Astrocyte (in vitro differentiated cells and primary cell): ENCODE data around the gene ELP4. TPM values are rescaled to one million over a fixed set of nuclear protein-coding genes. Genes with fewer than 3 reads are reported as not detected.

ENCODE experiments used
- DNase-seq: peaks from one replicate; pipeline ENCODE4 v3.0.0-alpha.2; 2010; ENCODE audit warnings: low read depth
- FAIRE-seq: peaks from 2 replicates; lab custom pipeline; 2011; peaks lifted over from hg19 to GRCh38; lab: Jason Lieb, UNC
- H2AFZ ChIP-seq: 2 replicates; pipeline ENCODE4 v1.6.0; 2012; ENCODE audit warnings: low read depth, low read length, inconsistent platforms
- H3K27ac ChIP-seq: 2 replicates; pipeline ENCODE4 v1.5.1; 2011; ENCODE audit warnings: low read depth, low read length, inconsistent platforms
- H3K27me3 ChIP-seq: 2 replicates; pipeline ENCODE4 v1.6.0; 2011; ENCODE audit warnings: low read length, inconsistent platforms; ENCODE audit not compliant: insufficient read depth
- H3K36me3 ChIP-seq: 2 replicates; pipeline ENCODE4 v1.5.1; 2011; ENCODE audit warnings: low read length, inconsistent platforms; ENCODE audit not compliant: insufficient read depth
- H3K4me1 ChIP-seq: 2 replicates; pipeline ENCODE4 v1.5.1; 2011; ENCODE audit warnings: low read length, inconsistent platforms; ENCODE audit not compliant: insufficient read depth
- H3K4me2 ChIP-seq: 2 replicates; pipeline ENCODE4 v1.6.0; 2012; ENCODE audit warnings: low read length, inconsistent platforms
- H3K4me3 ChIP-seq: 2 replicates; pipeline ENCODE4 v1.5.1; 2011; ENCODE audit warnings: low read depth, mild to moderate bottlenecking, low read length, inconsistent platforms; ENCODE audit not compliant: insufficient read depth
- H3K79me2 ChIP-seq: 2 replicates; pipeline ENCODE4 v1.6.0; 2012; ENCODE audit warnings: mild to moderate bottlenecking, low read length, inconsistent platforms; ENCODE audit not compliant: insufficient read depth
- H3K9ac ChIP-seq: 2 replicates; pipeline ENCODE4 v1.6.0; 2012; ENCODE audit warnings: mild to moderate bottlenecking, low read length, inconsistent platforms
- H3K9me3 ChIP-seq: 2 replicates; pipeline ENCODE4 v1.5.1; 2012; ENCODE audit warnings: low read depth, mild to moderate bottlenecking, low read length, inconsistent platforms; ENCODE audit not compliant: insufficient read depth
- H4K20me1 ChIP-seq: 2 replicates; pipeline ENCODE4 v1.6.0; 2012; ENCODE audit warnings: low read length, inconsistent platforms; ENCODE audit not compliant: insufficient read depth
- H3K27ac Mint-ChIP-seq: one replicate; pipeline ENCODE4 v1.8.0; 2021; ENCODE audit warnings: mild to moderate bottlenecking, mixed read lengths; ENCODE audit not compliant: unreplicated experiment
- H3K27me3 Mint-ChIP-seq: one replicate; pipeline ENCODE4 v1.8.0; 2021; ENCODE audit warnings: low read depth, mixed read lengths; ENCODE audit not compliant: unreplicated experiment
- H3K36me3 Mint-ChIP-seq: one replicate; pipeline ENCODE4 v1.8.0; 2021; ENCODE audit warnings: low read depth, mixed read lengths; ENCODE audit not compliant: unreplicated experiment
- H3K4me1 Mint-ChIP-seq: one replicate; pipeline ENCODE4 v1.8.0; 2021; ENCODE audit warnings: low read depth, mixed read lengths; ENCODE audit not compliant: unreplicated experiment
- H3K4me3 Mint-ChIP-seq: one replicate; pipeline ENCODE4 v1.8.0; 2021; ENCODE audit warnings: mild to moderate bottlenecking, moderate library complexity, mixed read lengths; ENCODE audit not compliant: unreplicated experiment
- H3K9me3 Mint-ChIP-seq: one replicate; pipeline ENCODE4 v1.8.0; 2021; ENCODE audit warnings: mild to moderate bottlenecking, mixed read lengths; ENCODE audit not compliant: unreplicated experiment
- CTCF ChIP-seq: IDR thresholded peaks from 2 replicates; pipeline ENCODE4 v1.5.1; 2011; ENCODE audit warnings: low read depth, mild to moderate bottlenecking, inconsistent platforms, low read length, moderate library complexity; ENCODE audit not compliant: insufficient read depth
- EZH2 ChIP-seq: IDR thresholded peaks from 2 replicates; pipeline ENCODE4 v1.6.1; 2012; ENCODE audit warnings: mild to moderate bottlenecking, low read length, inconsistent platforms; ENCODE audit not compliant: insufficient read depth
- total RNA-seq: library from RNA; stranded (reverse); gene quantifications from 2 replicates; pipeline ENCODE4 v1.2.1, GENCODE V29; 2021

ELP4 gene
- total RNA-seq, 1 donor from 2014 or later, result 12.9 TPM

DNA sequence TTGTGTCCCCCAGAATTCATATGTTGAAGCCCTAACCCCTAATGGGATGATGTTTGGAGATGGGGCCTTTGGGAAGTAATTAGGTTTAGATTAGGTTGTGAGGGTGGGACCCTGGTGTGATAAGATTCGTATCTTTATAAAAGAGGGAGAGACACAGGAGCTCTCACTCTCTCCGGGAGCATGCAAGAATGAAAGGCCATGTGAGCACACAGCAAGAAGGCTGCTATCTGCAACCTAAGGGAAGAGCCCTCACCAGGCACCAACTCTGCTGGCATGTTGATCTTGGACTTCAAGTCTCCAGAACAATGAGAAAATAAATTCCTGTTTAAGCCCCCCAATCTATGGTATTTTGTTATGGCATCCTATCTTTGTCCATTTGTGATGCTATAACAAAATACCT is 97.3 kb downstream of the ELP4 start:
- H3K27ac Mint-ChIP-seq, result no peak overlapping the region
- H3K36me3 Mint-ChIP-seq, result no peaks in the 10 kb centered on the region
- H3K4me1 ChIP-seq, result no peaks in the 10 kb centered on the region
- H3K4me3 Mint-ChIP-seq, result no peak overlapping the region
- no peak overlapping the region for H3K4me2 ChIP-seq
- DNase-seq (no peak), FAIRE-seq (no peak)
- H2AFZ ChIP-seq, result no peak overlapping the region
- TF ChIP-seq CTCF, result no peak
- TF ChIP-seq EZH2, result no peak
- H3K4me1 Mint-ChIP-seq, result peaks cover 5% of the 10 kb centered on the region
- no peaks in the 10 kb centered on the region for H3K9me3 Mint-ChIP-seq
- no peaks in the 10 kb centered on the region for H3K36me3 ChIP-seq
- no peaks in the 10 kb centered on the region for H3K27me3 ChIP-seq
- H3K27ac ChIP-seq, result no peak overlapping the region
- H3K27me3 Mint-ChIP-seq, result no peaks in the 10 kb centered on the region
- H4K20me1 ChIP-seq, result no peaks in the 10 kb centered on the region
- H3K9me3 ChIP-seq, result no peaks in the 10 kb centered on the region
- no peaks in the 10 kb centered on the region for H3K79me2 ChIP-seq
- H3K9ac ChIP-seq, result no peak overlapping the region
- H3K4me3 ChIP-seq, result no peak overlapping the region

GRCh38 chr11:31607914-31608313 is 98.3 kb downstream of the ELP4 start:
- no peak overlapping the region for H3K4me3 Mint-ChIP-seq
- no peaks in the 10 kb centered on the region for H3K4me1 ChIP-seq
- H3K9me3 Mint-ChIP-seq, result no peaks in the 10 kb centered on the region
- no peak for FAIRE-seq
- DNase-seq, result no peak
- H2AFZ ChIP-seq, result no peak overlapping the region
- no peak overlapping the region for H3K4me2 ChIP-seq
- H3K36me3 Mint-ChIP-seq, result no peaks in the 10 kb centered on the region
- H3K9me3 ChIP-seq, result no peaks in the 10 kb centered on the region
- no peak overlapping the region for H3K27ac Mint-ChIP-seq
- no peaks in the 10 kb centered on the region for H3K27me3 Mint-ChIP-seq
- H3K4me3 ChIP-seq, result no peak overlapping the region
- H3K9ac ChIP-seq, result no peak overlapping the region
- H3K36me3 ChIP-seq, result no peaks in the 10 kb centered on the region
- no peak for TF ChIP-seq EZH2
- no peak for TF ChIP-seq CTCF
- H4K20me1 ChIP-seq, result no peaks in the 10 kb centered on the region
- H3K27ac ChIP-seq, result no peak overlapping the region
- H3K79me2 ChIP-seq, result no peaks in the 10 kb centered on the region
- H3K27me3 ChIP-seq, result no peaks in the 10 kb centered on the region
- peaks cover 5% of the 10 kb centered on the region for H3K4me1 Mint-ChIP-seq

GRCh38 chr11:31608995-31609394 is 99.4 kb downstream of the ELP4 start:
- Histone ChIP-seq H3K79me2 (no peaks in the 10 kb centered on the region), H3K9me3 (no peaks in the 10 kb centered on the region), H4K20me1 (no peaks in the 10 kb centered on the region), H3K4me1 (no peaks in the 10 kb centered on the region), H3K36me3 (no peaks in the 10 kb centered on the region), H3K9ac (no peak overlapping the region), H2AFZ (no peak overlapping the region), H3K4me2 (no peak overlapping the region), H3K27me3 (no peaks in the 10 kb centered on the region), H3K27ac (no peak overlapping the region), H3K4me3 (no peak overlapping the region)
- Mint-ChIP-seq H3K36me3 (no peaks in the 10 kb centered on the region), H3K4me3 (no peak overlapping the region), H3K27me3 (no peaks in the 10 kb centered on the region), H3K4me1 (peaks cover 5% of the 10 kb centered on the region), H3K9me3 (no peaks in the 10 kb centered on the region), H3K27ac (no peak overlapping the region)
- TF ChIP-seq EZH2, result no peak
- no peak for TF ChIP-seq CTCF
- DNase-seq (no peak), FAIRE-seq (no peak)
